Caco-2 (cell line): Measurements from ENCODE around the gene STRA8. TPM values are rescaled to one million over a fixed set of nuclear protein-coding genes. Genes with fewer than 3 reads are reported as not detected.

Experiments
- BruUV-seq: library from RNA; stranded (reverse); fragments of 400-500 nt; replicated peaks from 2 replicates; lab custom pipeline; 2021; lab: Mats Ljungman, UMichigan
- CTCF ChIA-PET: fragments of 300-600 bp; sonication (Branson Sonifier 250); formaldehyde crosslinking; loops from one replicate; lab custom pipeline; 2022; ENCODE audit warnings: antibody characterized with exemption; lab: Charles Lee
- POLR2A ChIA-PET: fragments of 300-600 bp; sonication (Branson Sonifier 250); formaldehyde crosslinking; loops from one replicate; lab custom pipeline; 2022; ENCODE audit warnings: antibody characterized with exemption; lab: Charles Lee
- DNase-seq, 2 experiments: peaks; one replicate each; pipeline versions ENCODE4 v3.0.0 to v3.0.0-alpha.2; 2020 to 2022
- H3K27me3 ChIP-seq: replicated peaks from 2 replicates; pipeline ENCODE4 v1.6.0; 2011; ENCODE audit warnings: low read length; ENCODE audit not compliant: control insufficient read depth, insufficient read depth
- H3K36me3 ChIP-seq: 2 replicates; pipeline ENCODE4 v1.5.1; 2011; ENCODE audit warnings: low read length; ENCODE audit not compliant: control insufficient read depth, insufficient read depth
- H3K4me1 ChIP-seq: fragments of 250-450 bp; sonication (Bioruptor Pico); 2 replicates; pipeline ENCODE4 v1.5.1; 2020; ENCODE audit warnings: mild to moderate bottlenecking
- H3K4me3 ChIP-seq: 2 replicates; pipeline ENCODE4 v1.5.1; 2011; ENCODE audit warnings: low read depth, mild to moderate bottlenecking, control low read depth, low read length
- H3K9me3 ChIP-seq: fragments of 250-450 bp; sonication (Bioruptor Pico); 2 replicates; pipeline ENCODE4 v1.5.1; 2020; ENCODE audit warnings: mild to moderate bottlenecking, moderate library complexity
- H3K27ac Mint-ChIP-seq: one replicate; pipeline ENCODE4 v1.8.0; 2022; ENCODE audit warnings: mixed read lengths; ENCODE audit not compliant: unreplicated experiment
- H3K27me3 Mint-ChIP-seq: one replicate; pipeline ENCODE4 v1.8.0; 2022; ENCODE audit warnings: mixed read lengths; ENCODE audit not compliant: insufficient read depth, unreplicated experiment
- H3K36me3 Mint-ChIP-seq: one replicate; pipeline ENCODE4 v1.8.0; 2022; ENCODE audit warnings: mild to moderate bottlenecking, mixed read lengths; ENCODE audit not compliant: insufficient read depth, unreplicated experiment
- H3K4me1 Mint-ChIP-seq: one replicate; pipeline ENCODE4 v1.8.0; 2022; ENCODE audit warnings: low read depth, mixed read lengths; ENCODE audit not compliant: unreplicated experiment
- H3K4me3 Mint-ChIP-seq: one replicate; pipeline ENCODE4 v1.8.0; 2022; ENCODE audit warnings: mild to moderate bottlenecking, moderate library complexity, mixed read lengths; ENCODE audit not compliant: unreplicated experiment
- H3K9me3 Mint-ChIP-seq: one replicate; pipeline ENCODE4 v1.8.0; 2022; ENCODE audit warnings: mixed read lengths; ENCODE audit not compliant: unreplicated experiment
- CTCF ChIP-seq, 2 experiments: fragments of 200-600 bp in 1 of 2; IDR thresholded peaks; 1 replicate in 1 of 2; 2 replicates in 1 of 2; pipeline versions ENCODE4 v1.5.1 to v1.8.0; 2011 to 2022; ENCODE audit warnings: antibody characterized with exemption in 1 of 2, control low read depth in 1 of 2, inconsistent platforms in 1 of 2, low read depth in 1 of 2, low read length in 1 of 2, mild to moderate bottlenecking in 1 of 2, moderate library complexity in 1 of 2; ENCODE audit not compliant: insufficient read depth in 1 of 2, severe bottlenecking in 1 of 2, unreplicated experiment in 1 of 2
- intact Hi-C: fragments of 100-400 bp; cut with micrococcal nuclease; formaldehyde crosslinking; loops from one replicate; pipeline ENCODE4 v1.10.0; 2022; ENCODE audit not compliant: unreplicated experiment
- total RNA-seq: library from RNA; stranded (reverse); gene quantifications from 2 replicates; pipeline ENCODE4 v1.2.3, GENCODE V29; 2022

STRA8 gene
- total RNA-seq, 1 experiment from 2014 or later = not detected

GRCh38 chr7:135257790-135258189 is 24.2 kb downstream of the STRA8 start:
- no peak overlapping the region for H3K4me3 ChIP-seq
- Mint-ChIP-seq H3K9me3 (peaks cover 7% of the 10 kb centered on the region), H3K4me3 (no peak overlapping the region), H3K27ac (no peak overlapping the region), H3K4me1 (peaks cover 23% of the 10 kb centered on the region), H3K27me3 (no peaks in the 10 kb centered on the region), H3K36me3 (no peaks in the 10 kb centered on the region)
- BruUV-seq = no TSS peak
- no peaks in the 10 kb centered on the region for H3K27me3 ChIP-seq
- no peak for TF ChIP-seq CTCF (IDR thresholded peaks at IDR 0.05; ENCODE audit: insufficient read depth in 1 of 2, low read depth in 1 of 2, low read length in 1 of 2, severe bottlenecking in 1 of 2, unreplicated experiment in 1 of 2)
- POLR2A ChIA-PET = no interaction called here
- no peak for DNase-seq
- H3K36me3 ChIP-seq = no peaks in the 10 kb centered on the region
- CTCF ChIA-PET = interaction anchor here (1.5 kb wide), 1 partner anchor 17 kb away, joined by 5 read pairs; no protein-coding TSS in a partner anchor
- no peaks in the 10 kb centered on the region for H3K9me3 ChIP-seq
- H3K4me1 ChIP-seq = peaks cover 9% of the 10 kb centered on the region
- intact Hi-C loops = loop anchor here (1.0 kb wide), 1 partner anchor 44 kb away; no protein-coding TSS in a partner anchor

- no peak for TF ChIP-seq CTCF (IDR thresholded peaks at IDR 0.05; ENCODE audit: insufficient read depth in 1 of 2, low read depth in 1 of 2, low read length in 1 of 2, severe bottlenecking in 1 of 2, unreplicated experiment in 1 of 2)
- ChIA-PET POLR2A (no interaction called here), CTCF (interaction anchor here (1.5 kb wide), 1 partner anchor 16 kb away, joined by 5 read pairs; no protein-coding TSS in a partner anchor)
- H3K36me3 ChIP-seq = no peaks in the 10 kb centered on the region
- peaks cover 9% of the 10 kb centered on the region for H3K4me1 ChIP-seq
- no peaks in the 10 kb centered on the region for H3K27me3 Mint-ChIP-seq
- H3K9me3 Mint-ChIP-seq = peaks cover 11% of the 10 kb centered on the region
- no peaks in the 10 kb centered on the region for H3K27me3 ChIP-seq
- no peak for DNase-seq
- H3K4me1 Mint-ChIP-seq = peaks cover 23% of the 10 kb centered on the region
- BruUV-seq = no TSS peak
- no peaks in the 10 kb centered on the region for H3K9me3 ChIP-seq
- H3K4me3 Mint-ChIP-seq = no peak overlapping the region
- no peak overlapping the region for H3K27ac Mint-ChIP-seq
- intact Hi-C loops = no loop called here
- H3K4me3 ChIP-seq = no peak overlapping the region
- no peaks in the 10 kb centered on the region for H3K36me3 Mint-ChIP-seq
Measured at GRCh38 chr7:135258585-135258984, 24.9 kb downstream of the STRA8 start.

GRCh38 chr7:135259702-135260101 is 26.1 kb downstream of the STRA8 start:
- Histone ChIP-seq H3K9me3 (peaks cover 4% of the 10 kb centered on the region; the same call in 1 of the 2 replicates), H3K27me3 (no peaks in the 10 kb centered on the region), H3K4me1 (peaks cover 9% of the 10 kb centered on the region), H3K4me3 (no peak overlapping the region), H3K36me3 (no peaks in the 10 kb centered on the region)
- Mint-ChIP-seq H3K4me3 (no peak overlapping the region), H3K27ac (no peak overlapping the region), H3K27me3 (no peaks in the 10 kb centered on the region), H3K9me3 (peaks cover 13% of the 10 kb centered on the region), H3K4me1 (peaks cover 23% of the 10 kb centered on the region), H3K36me3 (no peaks in the 10 kb centered on the region)
- BruUV-seq = no TSS peak
- no peak for DNase-seq
- no peak for TF ChIP-seq CTCF (IDR thresholded peaks at IDR 0.05; ENCODE audit: insufficient read depth in 1 of 2, low read depth in 1 of 2, low read length in 1 of 2, severe bottlenecking in 1 of 2, unreplicated experiment in 1 of 2)
- ChIA-PET POLR2A (no interaction called here), CTCF (interaction anchor here (2.3 kb wide), 1 partner anchor 15 kb away, joined by 6 read pairs; no protein-coding TSS in a partner anchor)
- intact Hi-C loops = no loop called here
